GM18505 (cell line): ENCODE data around the gene DCC.

Source experiments
- ATAC-seq: cut with Tn5 transposase; IDR thresholded peaks from one replicate; pipeline ENCODE4 v1.9.1; 2021; ENCODE audit not compliant: unreplicated experiment
- POLR2A ChIP-seq: IDR thresholded peaks from 4 replicates; pipeline ENCODE4 v1.6.1; 2011; ENCODE audit warnings: borderline replicate concordance; ENCODE audit not compliant: insufficient read depth, insufficient read length; ENCODE audit errors: extremely low read depth

Gene DCC

GRCh38 chr18:52620926-52621439 lies 281.0 kb downstream of the DCC start:
- no peak for TF ChIP-seq POLR2A
- no peak for ATAC-seq

GRCh38 chr18:52624702-52625101 lies 284.7 kb downstream of the DCC start:
- no peak for ATAC-seq
- TF ChIP-seq POLR2A = no peak

GRCh38 chr18:52636536-52636935 lies 296.5 kb downstream of the DCC start:
- ATAC-seq = no peak
- TF ChIP-seq POLR2A = no peak

- TF ChIP-seq POLR2A = no peak
- no peak for ATAC-seq
Observed at GRCh38 chr18:52648201-52648600, 308.2 kb downstream of the DCC start.

DNA sequence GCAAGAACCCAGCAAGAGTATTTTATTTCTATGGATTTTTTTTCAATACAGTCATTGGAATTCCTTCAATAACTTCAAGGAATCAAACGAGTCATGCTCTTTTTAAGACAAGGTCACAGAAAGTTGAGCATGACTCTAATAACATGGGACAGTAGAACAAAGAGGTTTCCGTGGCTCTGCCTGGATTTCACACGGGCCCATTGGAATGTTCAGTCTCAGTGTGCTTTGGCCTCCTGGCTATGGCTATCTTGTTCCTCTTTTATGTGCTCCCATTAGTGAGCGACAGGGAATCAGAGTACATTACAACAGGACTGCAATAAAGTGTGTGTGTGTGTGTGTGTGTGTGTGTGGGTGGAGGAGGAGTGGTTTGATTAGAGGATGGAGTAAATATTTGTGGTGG lies 312.4 kb downstream of the DCC start:
- no peak for TF ChIP-seq POLR2A
- ATAC-seq = no peak

DNA sequence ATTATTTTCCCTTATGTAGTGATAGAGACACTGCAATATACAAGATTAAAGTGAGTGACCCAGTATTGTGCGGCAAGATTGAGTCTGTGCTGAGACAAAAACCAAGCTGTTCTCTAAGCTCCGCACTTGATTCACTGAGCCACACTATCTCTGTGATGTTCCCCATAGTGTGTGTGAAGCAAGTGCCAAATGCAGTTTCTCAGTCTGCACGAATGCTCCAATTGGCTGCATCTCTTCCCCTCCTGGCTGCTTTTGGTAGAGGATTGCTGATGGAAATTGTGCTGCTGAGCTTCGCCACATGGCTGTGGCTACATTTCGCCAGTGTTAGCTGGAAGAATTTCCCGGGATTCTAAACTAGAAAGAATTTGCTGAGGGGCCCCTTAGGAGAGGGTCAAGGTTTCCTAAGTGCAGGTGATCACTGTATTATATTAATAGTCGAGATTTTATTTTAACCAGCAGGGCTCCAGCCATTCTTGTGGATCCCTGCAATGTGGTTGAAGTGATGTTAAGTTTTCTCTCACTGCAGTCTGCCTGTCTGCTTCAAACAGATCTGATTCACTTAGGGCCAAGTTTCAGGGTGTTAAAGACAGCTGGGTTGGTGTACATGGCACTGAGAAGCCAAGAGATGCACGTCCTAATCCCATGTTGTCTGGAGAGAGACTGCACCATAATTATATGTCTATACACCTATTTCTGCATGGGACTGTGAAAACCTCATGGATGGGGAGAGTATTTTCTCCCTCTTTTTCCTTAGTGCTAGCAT lies 317.2 kb downstream of the DCC start:
- no peak for ATAC-seq

DNA sequence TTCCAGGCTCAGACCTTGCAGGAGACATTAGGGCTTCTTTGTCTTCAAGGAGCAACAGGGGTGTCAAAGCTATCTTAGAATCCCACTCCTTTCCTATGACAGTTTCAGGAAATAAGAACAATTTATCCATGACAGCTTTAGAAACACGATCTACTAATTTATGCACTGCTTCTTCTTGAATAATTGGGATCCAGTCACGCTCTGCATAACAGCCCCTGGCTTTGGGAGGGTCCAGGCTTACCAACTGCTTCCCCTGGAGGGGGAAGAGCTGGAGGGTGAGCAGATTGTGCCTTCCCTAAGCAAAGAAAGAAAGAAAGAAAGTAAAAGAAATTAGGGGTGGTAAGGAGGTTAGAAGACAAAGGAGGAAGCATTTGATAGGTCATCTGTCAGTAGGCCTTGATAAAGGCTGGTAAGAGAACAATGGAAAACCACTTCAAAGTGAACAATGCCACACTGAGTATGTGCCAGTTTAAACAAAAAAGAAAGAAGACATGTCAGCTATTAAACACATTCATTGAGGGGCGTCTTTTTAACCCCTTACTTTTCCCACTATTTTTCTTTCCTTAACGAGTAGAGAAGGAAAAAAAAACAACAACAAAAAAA lies 327.6 kb downstream of the DCC start:
- no peak for TF ChIP-seq POLR2A

More for the DNA sequence above, 317.2 kb downstream of the DCC start:
- no peak for TF ChIP-seq POLR2A

GRCh38 chr18:52670896-52671295 lies 330.9 kb downstream of the DCC start:
- TF ChIP-seq POLR2A = no peak
- no peak for ATAC-seq

More for the DNA sequence above, 327.6 kb downstream of the DCC start:
- no peak for ATAC-seq

GRCh38 chr18:52678034-52678433 lies 338.0 kb downstream of the DCC start:
- no peak for ATAC-seq
- TF ChIP-seq POLR2A = no peak

DNA sequence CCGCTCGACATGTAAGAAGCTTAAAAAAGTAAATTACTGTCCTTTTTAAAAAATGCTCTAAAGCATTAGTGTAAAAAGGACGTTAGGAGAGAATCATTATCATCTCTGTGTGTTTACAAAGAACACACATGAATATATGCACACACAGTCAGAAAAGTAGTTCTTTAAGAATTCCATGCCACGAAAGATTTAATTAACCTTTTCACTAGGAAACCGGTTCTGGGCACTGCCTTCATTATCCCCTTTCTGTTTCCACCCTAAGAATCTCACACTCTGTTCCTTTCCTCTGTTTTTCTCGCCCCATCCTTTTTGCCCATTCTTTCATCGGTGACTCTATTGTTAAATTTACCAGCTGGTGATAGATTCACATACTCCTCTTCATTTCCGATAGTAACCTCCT lies 338.6 kb downstream of the DCC start:
- no peak for ATAC-seq

GRCh38 chr18:52679354-52679753 lies 339.4 kb downstream of the DCC start:
- no peak for TF ChIP-seq POLR2A
- ATAC-seq = no peak

More for the DNA sequence above, 338.6 kb downstream of the DCC start:
- no peak for TF ChIP-seq POLR2A

DNA sequence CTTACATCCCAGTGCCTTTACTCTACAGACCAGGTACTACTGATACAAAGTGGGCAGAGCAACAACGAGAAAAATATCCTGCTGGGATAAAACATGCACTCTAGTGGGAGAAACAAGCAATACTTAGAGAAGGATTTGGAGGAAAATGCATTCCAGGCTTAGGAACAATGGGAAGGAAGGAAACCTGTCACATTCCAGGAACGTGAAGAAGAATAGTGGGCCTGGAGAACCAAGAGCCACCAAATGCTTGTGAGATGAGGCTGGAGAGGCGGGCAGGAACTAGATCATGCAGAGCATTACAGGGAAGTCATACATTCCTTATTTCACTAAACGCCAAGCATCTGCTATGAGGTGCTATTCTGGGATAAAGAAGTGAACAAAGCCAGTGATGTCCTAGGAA lies 342.3 kb downstream of the DCC start:
- no peak for ATAC-seq
- no peak for TF ChIP-seq POLR2A

DNA sequence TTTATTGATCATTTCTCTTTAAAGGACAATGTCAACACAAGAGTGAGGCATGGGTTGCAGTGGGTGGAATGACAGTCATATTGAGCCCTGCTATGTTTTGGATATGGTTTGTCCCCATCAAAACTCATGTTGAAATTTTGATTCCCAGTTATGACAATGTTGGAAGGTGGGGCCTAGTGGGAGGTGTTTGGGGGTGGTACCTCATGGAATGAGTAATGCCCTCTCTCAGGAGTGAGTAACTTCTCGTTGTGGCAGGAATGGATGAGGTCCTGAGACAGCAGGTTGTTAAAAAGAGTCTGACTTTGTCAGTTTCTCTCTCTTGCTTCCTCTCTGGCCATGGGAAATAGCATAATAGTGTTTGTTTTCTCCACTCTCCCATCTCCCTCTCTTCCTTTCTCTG lies 345.3 kb downstream of the DCC start:
- TF ChIP-seq POLR2A = no peak
- ATAC-seq = no peak

DNA sequence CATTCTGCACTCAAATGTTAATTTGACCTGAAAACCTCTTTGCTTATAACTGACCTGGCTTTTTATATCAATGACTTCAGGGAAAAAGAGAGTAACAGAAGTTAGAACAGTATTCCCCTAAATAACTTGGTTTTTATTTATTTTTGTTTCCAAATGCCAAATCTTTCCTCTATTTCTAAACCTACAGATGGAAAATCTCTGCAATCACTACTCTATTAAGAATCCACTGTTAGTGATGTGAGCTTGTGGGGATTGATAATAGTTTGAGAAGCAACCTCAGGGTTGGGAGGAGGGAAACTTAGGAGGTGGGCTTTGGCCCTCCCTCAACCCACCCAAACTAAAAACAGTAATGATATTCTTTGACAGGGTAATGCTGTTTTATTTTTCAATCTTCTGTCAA lies 351.8 kb downstream of the DCC start:
- no peak for ATAC-seq

More for the DNA sequence above, 351.8 kb downstream of the DCC start:
- TF ChIP-seq POLR2A = no peak
